ENCODE results near the gene TMEM50A.
"Not testable (repeated sequence)": the region's sequence is repeated elsewhere in the genome, so short reads cannot be mapped to it uniquely, and the experiment has no call there.

Gene TMEM50A

DNA sequence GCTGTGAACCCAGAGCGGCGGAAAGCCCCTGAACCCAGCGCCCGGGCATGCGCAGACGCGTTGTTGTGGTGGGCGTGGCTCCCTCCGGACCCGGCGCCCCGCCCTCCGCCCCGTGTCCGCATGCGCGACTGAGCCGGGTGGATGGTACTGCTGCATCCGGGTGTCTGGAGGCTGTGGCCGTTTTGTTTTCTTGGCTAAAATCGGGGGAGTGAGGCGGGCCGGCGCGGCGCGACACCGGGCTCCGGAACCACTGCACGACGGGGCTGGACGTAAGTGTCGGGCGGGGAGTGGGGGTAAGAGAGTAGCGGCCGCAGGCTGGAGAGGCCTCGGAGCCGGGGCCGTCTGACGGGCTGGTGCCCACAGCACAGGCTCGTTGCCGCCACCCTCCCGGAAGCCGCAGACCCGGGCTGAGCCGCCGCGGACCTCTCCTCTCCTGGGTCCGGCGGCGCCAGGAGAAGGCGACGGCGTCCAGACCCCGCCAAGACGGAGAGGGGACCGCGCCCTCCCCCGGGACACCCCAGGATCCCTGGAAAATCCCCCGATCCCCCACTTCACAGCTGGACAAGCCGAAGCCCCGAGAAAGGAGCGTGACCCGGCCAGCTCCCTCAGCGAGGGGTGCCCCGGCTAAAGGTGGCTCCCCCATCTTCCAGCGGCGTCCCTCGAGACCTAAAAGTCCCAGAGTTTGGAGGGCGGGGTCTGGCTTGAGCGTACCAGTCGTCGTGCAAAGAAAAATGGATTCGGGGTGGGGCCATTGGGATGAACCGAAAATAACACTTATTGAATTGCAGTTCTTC, at the start of gene TMEM50A:
Gene TMEM50A (plus strand): TSS at position 147 of the 794 bp plus-strand sequence. CDS start 2,153 bp downstream, outside the sequence.
- peak; percentile 20 to 67 for DNase-seq

DNA sequence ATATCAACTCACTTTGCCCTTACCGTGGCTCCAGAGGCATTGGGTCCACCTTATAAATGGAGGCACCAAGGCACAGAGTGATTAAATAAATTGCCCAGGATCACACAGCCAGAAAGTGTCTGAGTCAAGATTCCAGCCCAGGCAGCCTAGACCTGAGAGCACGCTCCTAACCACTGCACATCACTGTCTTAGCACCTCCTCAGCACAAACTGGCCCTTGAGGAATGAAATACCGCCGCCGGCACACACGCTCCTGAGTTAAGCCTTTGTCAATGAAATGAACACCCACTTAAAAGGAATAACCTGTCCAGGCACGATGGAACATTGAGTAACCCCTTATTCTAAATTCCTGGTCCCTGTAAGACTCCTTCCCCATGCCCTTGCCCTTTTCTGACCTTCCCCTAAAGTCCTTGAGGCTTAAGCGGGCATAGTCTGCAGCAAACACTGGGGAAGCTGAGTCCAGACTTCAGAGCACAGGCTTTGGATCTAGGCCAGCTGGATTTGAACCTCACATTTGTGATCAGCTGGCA, 49.5 kb upstream of the TMEM50A start:
- DNase-seq: not testable (repeated sequence)

DNA sequence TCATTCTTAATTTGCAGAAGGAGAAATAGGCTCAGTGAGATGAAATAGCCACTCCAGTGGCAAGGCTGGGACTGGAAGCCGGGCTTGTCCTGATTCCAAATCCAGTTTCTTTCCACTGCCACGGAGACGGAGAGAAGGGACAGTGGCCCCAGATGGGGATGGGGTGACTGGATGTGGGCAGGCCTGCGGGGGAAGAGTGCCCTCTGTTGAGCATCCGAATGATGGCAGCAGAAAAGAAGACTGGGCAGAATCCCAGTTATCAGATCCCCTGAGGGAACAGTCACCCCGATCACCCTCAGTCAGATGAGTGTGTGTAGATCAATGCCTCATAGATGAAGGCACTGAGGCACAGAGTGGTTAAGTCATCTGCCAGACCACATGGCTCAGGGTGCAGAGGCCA, 48.1 kb upstream of the TMEM50A start:
- not testable (repeated sequence) for DNase-seq

DNA sequence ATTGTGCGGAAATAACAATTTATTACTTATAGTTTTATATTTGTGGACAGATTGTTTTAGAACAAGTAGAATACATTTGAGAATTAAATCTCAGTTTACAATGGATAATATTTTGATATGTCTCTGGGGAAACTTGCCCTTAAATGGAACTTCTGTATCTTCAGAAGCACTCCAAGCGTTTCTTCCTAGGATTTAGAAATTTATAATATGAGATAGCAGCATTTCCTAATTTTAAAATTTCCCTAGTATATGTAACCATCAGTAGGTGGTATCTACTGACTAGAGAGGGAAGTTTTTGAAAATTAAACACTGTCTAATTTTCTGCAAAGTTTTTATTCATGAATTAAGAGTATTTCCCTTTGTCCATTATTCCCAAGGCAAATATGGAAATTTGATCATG, 44.7 kb upstream of the TMEM50A start:
- not testable (repeated sequence) for DNase-seq

DNA sequence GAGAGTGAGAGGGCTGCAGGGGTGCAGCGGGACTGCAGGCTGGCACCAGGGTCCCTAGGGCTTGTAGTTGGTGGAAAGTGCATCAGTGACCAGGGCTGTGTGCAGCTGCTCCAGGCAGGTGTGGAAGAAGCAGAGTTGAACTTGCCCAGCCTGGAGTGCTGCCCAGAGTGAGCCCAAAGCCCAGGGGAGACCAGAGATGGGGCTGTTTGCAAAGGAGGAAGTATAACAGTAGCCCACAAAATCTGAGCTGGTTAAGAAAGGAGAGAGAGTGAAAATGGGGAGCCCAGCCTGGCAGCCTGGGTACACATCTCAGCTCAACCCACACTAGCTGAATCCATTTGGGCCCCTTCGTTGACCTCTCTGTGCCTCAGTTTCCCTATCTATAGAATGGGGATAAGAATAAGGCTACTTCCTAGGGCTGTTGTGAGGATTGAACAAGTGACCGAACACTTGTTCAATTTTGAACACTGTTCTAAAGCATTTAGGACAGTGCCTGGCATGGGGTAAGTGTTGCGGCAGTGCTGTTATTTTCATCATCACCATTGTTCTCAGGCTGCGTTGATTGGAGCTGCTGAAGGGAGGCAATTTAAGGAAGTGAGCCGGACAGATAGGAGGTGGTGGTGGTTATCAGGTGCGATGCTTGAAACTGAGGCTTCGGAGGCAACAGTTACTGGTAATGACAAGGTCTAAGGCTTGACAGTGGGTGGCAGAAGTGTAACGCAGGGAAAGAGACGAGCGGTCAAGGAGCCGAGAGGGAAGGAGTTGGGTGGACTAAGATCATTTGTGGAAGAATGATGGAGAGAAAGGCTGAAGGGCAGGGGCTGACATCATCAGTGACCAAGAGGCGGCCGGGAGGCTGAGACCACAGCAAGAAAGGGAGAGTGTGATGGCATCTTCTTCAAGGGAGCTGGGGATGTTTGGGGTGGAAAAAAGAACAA, 43.0 kb upstream of the TMEM50A start:
- DNase-seq: not testable (repeated sequence)

DNA sequence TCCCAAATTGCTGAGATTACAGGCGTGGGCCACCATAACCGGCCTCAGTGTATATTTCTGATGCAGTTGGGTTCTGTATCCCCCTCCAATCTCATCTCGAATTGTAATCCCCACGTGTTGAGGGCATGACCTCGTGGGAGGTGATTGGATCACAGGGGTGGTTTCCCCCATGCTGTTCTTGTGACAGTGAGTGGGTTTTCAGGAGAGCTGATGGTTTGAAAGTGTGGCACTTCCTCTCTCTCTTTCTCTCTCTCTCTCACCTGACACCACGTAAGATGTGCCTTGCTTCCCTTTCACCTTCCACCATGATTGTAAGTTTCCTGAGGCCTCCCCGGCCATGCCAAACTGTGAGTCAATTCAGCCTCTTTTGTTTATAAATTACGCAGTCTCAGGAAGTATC, 41.6 kb upstream of the TMEM50A start:
- DNase-seq: not testable (repeated sequence)

DNA sequence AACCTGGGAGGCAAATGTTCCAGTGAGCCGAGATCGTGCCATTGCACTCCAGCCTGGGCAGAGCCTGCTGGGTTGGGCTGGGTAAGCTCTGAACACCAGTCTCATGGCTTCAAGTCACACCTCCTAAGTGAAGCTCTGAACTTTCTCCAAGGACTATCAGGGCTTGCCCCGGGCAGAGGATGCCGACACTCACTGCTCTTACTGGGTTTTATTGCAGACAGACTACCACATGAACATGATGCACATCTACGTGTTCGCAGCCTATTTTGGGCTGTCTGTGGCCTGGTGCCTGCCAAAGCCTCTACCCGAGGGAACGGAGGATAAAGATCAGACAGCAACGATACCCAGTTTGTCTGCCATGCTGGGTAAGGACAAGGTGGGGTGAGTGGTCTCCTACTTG, 37.4 kb upstream of the TMEM50A start:
- not testable (repeated sequence) for DNase-seq

DNA sequence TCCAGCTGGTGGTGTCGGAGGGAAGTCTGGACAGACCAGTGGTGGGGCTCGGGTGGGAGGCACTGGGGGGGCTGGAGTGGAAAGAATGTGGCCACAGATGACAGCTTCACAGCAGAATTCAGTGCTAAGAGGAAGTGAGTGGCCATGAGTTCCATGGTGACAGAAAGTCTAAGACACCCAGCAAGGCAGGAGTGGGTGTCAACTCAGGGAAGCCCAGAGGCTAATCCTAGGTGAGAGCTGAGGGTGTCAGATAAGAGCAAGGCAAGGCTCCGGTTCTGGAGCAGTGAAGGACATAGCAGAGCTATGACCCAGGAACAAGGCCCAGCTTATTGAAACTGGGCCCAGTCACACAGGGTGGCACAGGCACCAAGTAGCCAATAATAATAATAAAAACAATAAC, 35.8 kb upstream of the TMEM50A start:
- DNase-seq: not testable (repeated sequence)

DNA sequence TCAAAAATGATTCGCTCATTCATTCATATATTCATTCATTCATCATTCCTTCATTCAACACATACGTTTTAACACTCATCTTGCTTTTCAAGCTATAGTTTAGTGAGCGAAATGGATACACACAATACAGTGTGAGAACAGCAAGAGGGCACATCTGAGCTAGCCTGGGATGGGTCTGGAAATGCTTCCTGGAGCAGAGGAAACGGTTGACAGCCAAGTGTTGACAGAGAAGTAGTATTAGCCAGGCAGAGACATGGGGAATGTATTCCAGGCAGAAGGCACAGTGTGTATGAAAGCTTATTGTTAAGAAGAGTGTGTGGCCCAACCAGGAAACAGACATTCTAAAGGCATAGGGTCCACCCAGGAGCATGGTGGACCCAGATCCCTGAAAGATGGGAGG, 33.2 kb upstream of the TMEM50A start:
- not testable (repeated sequence) for DNase-seq

DNA sequence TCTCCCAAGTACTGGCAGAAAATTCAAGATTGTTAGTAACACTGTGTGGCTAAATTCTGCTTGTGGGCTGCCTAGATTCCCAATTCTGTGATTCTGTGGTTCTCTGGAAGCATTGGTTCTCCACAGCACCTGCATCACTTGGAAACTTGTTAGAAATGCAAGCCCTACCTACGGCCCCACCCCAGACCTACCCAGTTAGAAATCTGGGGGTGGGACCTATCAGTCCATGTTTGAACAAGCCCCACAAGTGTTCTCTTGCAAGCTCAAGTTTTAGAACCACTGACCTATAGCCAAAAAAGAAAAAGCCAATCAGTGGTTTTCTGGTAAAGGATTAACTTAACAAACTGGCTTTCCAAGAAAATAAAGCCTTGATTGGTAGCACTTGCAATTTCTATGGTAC, 30.0 kb upstream of the TMEM50A start:
- not testable (repeated sequence) for DNase-seq

DNA sequence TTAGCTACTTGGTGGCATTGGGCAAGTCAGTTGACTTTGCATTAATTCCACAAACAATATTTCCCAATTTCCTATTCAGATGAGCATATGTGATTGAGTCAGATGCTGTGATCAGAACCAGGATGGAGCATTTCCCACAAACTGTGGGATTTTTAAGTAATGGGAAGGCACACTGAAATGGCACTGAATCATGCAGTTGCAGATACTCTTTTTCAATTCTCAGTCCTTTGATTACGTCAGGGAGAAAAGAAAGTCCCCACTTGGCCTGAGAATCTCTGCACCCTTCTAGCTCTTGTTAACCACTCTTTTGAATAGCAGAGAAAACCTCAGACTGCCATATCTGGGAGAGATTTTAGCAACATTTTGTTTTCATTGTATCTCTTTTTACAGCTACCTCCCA, 29.0 kb upstream of the TMEM50A start:
- DNase-seq: not testable (repeated sequence)

DNA sequence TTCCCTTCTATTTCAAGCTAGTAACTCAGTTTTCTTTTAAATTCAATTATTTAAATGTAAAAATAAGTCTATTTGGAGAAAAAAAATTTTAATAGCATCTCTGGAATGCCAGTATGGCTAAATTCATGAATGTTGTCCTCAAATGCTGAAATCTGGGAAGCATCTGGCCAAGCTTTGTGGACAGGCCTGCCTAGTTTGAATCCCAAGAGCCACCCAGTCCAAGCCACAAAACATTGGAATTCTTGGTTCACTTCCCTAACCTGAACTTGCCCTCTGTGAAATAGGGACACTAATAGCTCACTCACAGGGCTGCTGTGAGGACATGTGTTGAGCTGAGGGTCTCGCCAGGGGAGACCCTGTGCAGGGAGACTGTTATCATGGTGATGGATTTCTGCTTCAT, 28.6 kb upstream of the TMEM50A start:
- DNase-seq: not testable (repeated sequence)

DNA sequence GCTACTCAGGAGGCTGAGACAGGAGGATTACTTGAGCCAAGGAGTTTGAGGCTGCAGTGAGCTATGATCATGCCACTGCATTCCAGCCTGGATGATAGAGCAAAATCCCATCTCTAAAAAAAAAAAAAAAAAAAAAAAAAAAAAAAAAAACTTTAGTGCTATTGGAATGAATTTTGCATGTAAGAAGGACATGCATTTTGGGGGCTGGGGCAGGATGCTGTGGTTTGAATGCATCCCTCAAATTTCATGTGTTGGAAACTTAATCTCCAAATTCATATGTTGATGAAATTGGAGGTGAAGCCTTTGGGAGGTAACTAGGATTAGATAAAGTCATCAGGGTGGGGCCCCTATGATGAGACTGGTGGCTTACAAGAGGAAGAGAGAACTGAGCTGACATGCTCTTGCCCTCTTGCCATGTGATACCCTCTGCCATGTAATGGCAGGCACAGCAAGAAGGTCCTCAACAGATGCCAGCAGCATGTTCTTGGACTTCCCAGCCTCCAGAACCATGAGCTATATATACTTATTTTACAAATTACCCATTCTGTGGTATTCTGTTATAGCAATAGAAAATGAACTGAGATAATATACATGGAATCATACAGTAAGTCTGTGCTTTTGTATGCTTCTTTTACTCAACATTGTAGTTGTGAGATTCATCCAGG, 25.2 kb upstream of the TMEM50A start:
- DNase-seq: not testable (repeated sequence)

DNA sequence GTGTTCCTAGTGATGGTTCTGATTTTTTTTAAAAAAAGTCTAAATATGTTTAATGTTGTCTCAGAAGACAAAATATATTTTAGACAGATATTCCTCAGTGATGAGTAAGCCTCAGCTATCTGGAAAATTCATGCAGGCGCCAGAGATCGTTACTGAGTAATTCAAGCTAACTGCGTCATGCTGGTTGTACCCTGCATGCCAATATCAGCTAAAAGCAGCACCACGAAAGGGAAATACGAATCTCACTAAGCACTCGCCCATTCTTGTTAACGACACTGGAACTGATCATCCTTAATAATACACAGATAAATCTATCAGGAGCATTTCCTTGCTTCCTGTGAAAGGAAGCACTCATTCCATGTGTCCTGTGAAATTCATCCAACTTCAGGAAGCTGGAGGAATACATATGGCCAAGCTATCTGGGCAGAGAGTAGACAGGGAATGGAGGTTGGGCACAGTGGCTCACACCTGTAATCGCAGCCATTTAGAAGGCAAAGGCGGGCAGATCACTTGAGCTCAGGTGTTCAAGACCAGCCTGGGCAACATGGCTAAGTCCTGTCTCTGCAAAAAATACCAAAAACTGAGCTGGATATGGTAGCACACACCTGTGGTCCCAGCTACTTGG, 17.7 kb upstream of the TMEM50A start:
- not testable (repeated sequence) for DNase-seq

DNA sequence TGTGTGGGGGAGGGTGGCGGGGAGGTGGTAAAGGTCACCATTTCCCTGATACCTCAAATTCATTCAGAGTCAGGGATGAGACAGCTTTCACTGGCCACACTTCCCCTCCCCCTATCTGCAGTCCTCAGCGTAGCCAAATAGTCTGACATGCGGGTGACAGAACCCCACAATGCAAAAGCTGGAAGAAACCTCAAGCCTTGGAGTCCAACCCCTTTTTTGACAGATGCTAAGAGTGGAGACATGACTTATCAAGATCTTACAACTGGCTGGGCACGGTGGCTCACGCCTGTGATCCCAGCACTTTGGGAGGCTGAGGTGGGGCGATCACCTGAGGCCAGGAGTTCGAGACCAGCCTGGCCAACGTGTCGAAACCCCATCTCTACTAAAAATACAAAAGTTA, 16.0 kb upstream of the TMEM50A start:
- not testable (repeated sequence) for DNase-seq

DNA sequence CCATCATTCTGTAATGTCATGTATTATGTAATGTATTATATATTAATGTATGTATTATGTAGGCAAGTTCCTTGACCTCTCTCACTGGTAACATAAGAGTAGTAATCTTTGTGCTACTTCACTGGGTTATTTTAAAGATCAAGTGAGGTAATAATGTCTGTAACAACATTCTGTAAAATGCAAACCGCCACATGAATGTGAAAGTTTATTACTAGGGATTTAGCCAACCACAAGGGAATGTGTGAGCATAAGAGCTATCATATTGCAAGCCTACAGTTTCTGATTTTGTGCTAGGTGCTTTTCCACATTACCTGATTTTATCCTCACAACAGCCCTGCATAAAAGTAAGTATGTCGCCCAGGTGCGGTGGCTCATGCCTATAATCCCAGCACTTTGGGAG, 13.7 kb upstream of the TMEM50A start:
- DNase-seq: not testable (repeated sequence)

DNA sequence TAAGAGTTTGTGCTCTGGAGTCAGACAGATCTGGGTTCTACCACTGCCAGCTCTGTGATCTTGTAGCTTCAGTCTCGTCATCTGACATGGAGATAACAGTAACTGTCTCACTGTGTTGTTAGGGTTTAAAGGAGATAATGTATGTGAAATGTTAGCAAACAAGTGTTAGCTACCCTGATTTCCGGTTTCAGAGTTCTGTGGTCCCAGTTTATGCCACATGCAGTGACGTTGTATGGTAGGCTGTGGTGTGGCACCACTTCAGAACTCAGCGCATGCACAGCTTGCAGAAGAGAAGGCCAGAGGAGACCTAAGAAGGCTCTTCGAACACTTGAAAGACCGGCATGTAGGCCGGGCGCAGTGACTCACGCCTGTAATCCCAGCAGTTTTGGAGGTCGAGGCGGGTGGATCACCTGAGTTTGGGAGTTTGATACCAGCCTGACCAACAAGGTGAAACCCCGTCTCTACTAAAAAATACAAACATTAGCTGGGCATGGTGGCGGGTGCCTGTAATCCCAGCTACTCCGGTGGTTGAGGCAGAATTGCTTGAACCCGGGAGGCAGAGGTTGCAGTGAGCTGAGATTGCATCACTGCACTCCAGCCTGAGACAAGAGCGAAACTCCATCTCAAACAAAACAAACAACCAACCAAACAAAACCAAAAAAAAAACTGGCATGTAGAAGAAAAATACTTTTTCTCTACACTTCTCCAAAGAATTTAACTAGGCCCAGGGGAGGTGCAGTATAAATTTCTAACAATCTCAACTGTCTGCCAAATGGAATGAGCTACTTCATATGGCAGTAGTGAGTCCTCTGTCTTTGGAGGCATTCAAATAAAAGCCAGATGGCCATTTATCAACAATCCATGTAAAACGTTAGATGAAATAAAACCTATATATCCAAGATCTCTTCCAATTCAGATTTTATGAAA, 10.0 kb upstream of the TMEM50A start:
- not testable (repeated sequence) for DNase-seq

DNA sequence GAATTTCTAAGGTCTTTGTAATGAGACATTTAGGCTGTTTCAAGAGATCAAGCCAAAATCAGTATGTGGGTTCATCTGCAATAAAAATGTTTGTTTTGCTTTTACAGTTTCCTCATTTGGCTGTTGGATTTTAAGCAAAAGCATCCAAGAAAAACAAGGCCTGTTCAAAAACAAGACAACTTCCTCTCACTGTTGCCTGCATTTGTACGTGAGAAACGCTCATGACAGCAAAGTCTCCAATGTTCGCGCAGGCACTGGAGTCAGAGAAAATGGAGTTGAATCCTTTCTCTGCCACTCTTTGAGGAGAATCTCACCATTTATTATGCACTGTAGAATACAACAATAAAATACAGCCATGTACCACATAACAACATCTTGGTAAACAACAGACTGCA, 9.3 kb upstream of the TMEM50A start:
- DNase-seq: not testable (repeated sequence)

DNA sequence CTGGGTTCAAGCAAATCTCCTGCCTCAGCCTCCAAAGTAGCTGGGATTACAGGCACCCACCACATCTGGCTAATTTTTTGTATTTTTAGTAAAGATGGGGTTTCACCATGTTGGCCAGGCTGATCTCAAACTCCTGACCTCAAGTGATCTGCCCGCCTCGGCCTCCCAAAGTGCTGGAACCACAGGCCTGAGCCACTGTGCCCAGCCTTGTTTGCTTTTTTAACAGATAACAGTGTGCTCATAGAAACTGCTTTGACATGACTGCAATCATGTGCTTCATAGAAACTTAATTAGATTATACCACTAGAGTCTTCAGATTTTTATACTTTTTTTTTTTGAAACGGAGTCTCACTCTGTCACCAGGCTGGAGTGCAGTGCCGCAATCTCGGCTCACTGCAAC, 8.8 kb upstream of the TMEM50A start:
- DNase-seq: not testable (repeated sequence)

DNA sequence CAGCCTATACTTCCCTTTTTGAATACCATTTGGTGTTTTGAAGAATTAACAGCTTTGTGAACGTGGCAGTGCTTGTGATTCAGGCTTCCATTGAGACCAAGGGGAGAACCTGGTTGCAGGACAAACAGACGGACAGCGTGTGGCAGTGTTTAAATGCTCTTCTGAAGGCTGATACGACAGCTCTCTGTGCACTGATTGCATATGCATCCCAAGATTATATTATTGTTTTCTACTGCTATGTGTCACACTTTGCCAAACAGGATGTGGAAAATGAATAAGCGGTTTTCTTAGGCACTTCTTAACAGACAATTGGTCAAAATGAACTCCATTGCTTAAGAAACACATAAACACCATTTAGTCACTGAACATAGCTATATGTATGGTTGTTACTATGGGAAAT, 8.2 kb upstream of the TMEM50A start:
- DNase-seq: not testable (repeated sequence)

DNA sequence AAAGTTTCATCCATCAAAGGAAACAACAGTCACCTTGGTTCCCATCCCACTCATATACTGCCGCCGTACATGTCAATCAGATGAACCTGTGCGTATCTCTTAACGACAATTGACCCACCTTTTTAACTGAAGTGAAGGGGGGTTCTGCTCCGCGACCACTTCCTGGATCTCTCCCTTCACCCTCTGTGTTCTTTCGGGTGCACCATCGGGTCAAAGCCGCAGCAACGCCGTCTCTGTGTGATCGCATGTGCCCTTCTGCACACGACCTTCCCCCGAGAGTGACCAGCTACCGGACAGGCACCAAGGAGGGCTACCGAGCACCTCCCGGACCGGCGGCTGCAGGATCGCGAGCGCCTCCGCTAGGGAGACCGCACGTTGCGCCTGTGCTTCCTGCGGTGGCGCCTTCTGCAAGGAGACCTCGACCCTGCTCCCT, 1.2 kb upstream of the TMEM50A start:
- DNase-seq: not testable (repeated sequence)
